Loucy (cell line): ENCODE measurements around the gene MAP3K20.

Experiments
- H2AFZ ChIP-seq: fragments of 200-600 bp; sonication (generic); 2 replicates; pipeline ENCODE4 v1.6.0; 2016; ENCODE audit warnings: antibody characterized with exemption, mild to moderate bottlenecking, low read length, moderate library complexity
- H3F3A ChIP-seq: fragments of 200-600 bp; 2 replicates; pipeline ENCODE4 v1.6.0; 2016; ENCODE audit warnings: antibody characterized with exemption, low read depth, mild to moderate bottlenecking
- H3K27me3 ChIP-seq: fragments of 200-600 bp; sonication (generic); 2 replicates; pipeline ENCODE4 v1.6.1; 2014; ENCODE audit warnings: low read length, mild to moderate bottlenecking; ENCODE audit not compliant: insufficient read depth, poor library complexity, severe bottlenecking
- H3K36me3 ChIP-seq: fragments of 200-600 bp; sonication (generic); 2 replicates; pipeline ENCODE4 v1.6.1; 2016; ENCODE audit warnings: low read length; ENCODE audit not compliant: insufficient read depth
- H3K4me1 ChIP-seq: fragments of 200-600 bp; sonication (generic); 2 replicates; pipeline ENCODE4 v1.5.1; 2014; ENCODE audit warnings: low read length, mild to moderate bottlenecking; ENCODE audit not compliant: insufficient read depth, poor library complexity, severe bottlenecking
- H3K4me2 ChIP-seq: fragments of 200-600 bp; sonication (generic); 2 replicates; pipeline ENCODE4 v1.6.0; 2014; ENCODE audit warnings: antibody characterized with exemption, low read length, low read depth, mild to moderate bottlenecking; ENCODE audit not compliant: poor library complexity, severe bottlenecking
- H3K4me3 ChIP-seq: fragments of 200-600 bp; sonication (generic); 2 replicates; pipeline ENCODE4 v1.5.1; 2014; ENCODE audit warnings: low read length, mild to moderate bottlenecking, mixed read lengths; ENCODE audit not compliant: poor library complexity, severe bottlenecking
- H3K79me2 ChIP-seq: fragments of 200-600 bp; sonication (generic); 2 replicates; pipeline ENCODE4 v1.6.1; 2014; ENCODE audit warnings: low read length; ENCODE audit not compliant: insufficient read depth
- H3K9ac ChIP-seq: fragments of 200-600 bp; sonication (generic); 2 replicates; pipeline ENCODE4 v1.6.0; 2014; ENCODE audit warnings: mild to moderate bottlenecking, low read depth, low read length, moderate library complexity; ENCODE audit not compliant: poor library complexity, severe bottlenecking
- H3K9me2 ChIP-seq: fragments of 200-600 bp; sonication (generic); replicated peaks from 2 replicates; pipeline ENCODE4 v1.6.1; 2016; ENCODE audit warnings: low read depth, low read length, mixed read lengths
- H3K9me3 ChIP-seq: fragments of 200-600 bp; sonication (generic); 2 replicates; pipeline ENCODE4 v1.6.1; 2014; ENCODE audit warnings: mild to moderate bottlenecking, antibody characterized with exemption, low read length, low read depth; ENCODE audit not compliant: insufficient read depth
- H4K20me1 ChIP-seq: fragments of 200-600 bp; sonication (generic); 2 replicates; pipeline ENCODE4 v1.6.0; 2014; ENCODE audit warnings: antibody characterized with exemption, low read length, mild to moderate bottlenecking; ENCODE audit not compliant: insufficient read depth, poor library complexity, severe bottlenecking
- EZH2phosphoT487 ChIP-seq: fragments of 200-600 bp; IDR thresholded peaks from 2 replicates; pipeline ENCODE4 v1.6.1; 2018; ENCODE audit warnings: antibody characterized with exemption, mild to moderate bottlenecking, moderate library complexity, borderline replicate concordance
- TF ChIP-seq, protein P1 (sequence below): fragments of 200-600 bp; sonication (generic); conservative IDR thresholded peaks from 2 replicates; pipeline ENCODE4 v1.5.1; 2014; ENCODE audit warnings: mild to moderate bottlenecking, antibody characterized with exemption, low read length

The MAP3K20 gene

GRCh38 chr2:173193925-173194324, 118.3 kb downstream of the MAP3K20 start:
- H3K4me2 ChIP-seq = no peak overlapping the region
- H3F3A ChIP-seq = no peaks in the 10 kb centered on the region
- no peaks in the 10 kb centered on the region for H3K79me2 ChIP-seq
- no peaks in the 10 kb centered on the region for H3K36me3 ChIP-seq
- no peak overlapping the region for H3K4me3 ChIP-seq
- H3K9me2 ChIP-seq = no peaks in the 10 kb centered on the region
- no peaks in the 10 kb centered on the region for H3K27me3 ChIP-seq
- no peaks in the 10 kb centered on the region for H3K9me3 ChIP-seq
- H3K9ac ChIP-seq = no peak overlapping the region
- TF ChIP-seq, protein P1, sequence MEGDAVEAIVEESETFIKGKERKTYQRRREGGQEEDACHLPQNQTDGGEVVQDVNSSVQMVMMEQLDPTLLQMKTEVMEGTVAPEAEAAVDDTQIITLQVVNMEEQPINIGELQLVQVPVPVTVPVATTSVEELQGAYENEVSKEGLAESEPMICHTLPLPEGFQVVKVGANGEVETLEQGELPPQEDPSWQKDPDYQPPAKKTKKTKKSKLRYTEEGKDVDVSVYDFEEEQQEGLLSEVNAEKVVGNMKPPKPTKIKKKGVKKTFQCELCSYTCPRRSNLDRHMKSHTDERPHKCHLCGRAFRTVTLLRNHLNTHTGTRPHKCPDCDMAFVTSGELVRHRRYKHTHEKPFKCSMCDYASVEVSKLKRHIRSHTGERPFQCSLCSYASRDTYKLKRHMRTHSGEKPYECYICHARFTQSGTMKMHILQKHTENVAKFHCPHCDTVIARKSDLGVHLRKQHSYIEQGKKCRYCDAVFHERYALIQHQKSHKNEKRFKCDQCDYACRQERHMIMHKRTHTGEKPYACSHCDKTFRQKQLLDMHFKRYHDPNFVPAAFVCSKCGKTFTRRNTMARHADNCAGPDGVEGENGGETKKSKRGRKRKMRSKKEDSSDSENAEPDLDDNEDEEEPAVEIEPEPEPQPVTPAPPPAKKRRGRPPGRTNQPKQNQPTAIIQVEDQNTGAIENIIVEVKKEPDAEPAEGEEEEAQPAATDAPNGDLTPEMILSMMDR = no peak
- TF ChIP-seq EZH2phosphoT487 = no peak
- H2AFZ ChIP-seq = peak overlapping the region; percentile 13; the same call in 1 of the 2 replicates
- no peaks in the 10 kb centered on the region for H4K20me1 ChIP-seq
- H3K4me1 ChIP-seq = no peaks in the 10 kb centered on the region

GRCh38 chr2:173195100-173195499, 119.5 kb downstream of the MAP3K20 start:
- Histone ChIP-seq H3K4me3 (no peak overlapping the region), H3K36me3 (no peaks in the 10 kb centered on the region), H3K9me3 (no peaks in the 10 kb centered on the region), H3F3A (no peaks in the 10 kb centered on the region), H3K4me2 (no peak overlapping the region), H3K79me2 (no peaks in the 10 kb centered on the region), H3K4me1 (no peaks in the 10 kb centered on the region), H3K9ac (no peak overlapping the region), H2AFZ (no peak overlapping the region), H3K9me2 (no peaks in the 10 kb centered on the region), H3K27me3 (no peaks in the 10 kb centered on the region), H4K20me1 (no peaks in the 10 kb centered on the region)
- no peak for TF ChIP-seq EZH2phosphoT487
- TF ChIP-seq, protein P1 = no peak

DNA sequence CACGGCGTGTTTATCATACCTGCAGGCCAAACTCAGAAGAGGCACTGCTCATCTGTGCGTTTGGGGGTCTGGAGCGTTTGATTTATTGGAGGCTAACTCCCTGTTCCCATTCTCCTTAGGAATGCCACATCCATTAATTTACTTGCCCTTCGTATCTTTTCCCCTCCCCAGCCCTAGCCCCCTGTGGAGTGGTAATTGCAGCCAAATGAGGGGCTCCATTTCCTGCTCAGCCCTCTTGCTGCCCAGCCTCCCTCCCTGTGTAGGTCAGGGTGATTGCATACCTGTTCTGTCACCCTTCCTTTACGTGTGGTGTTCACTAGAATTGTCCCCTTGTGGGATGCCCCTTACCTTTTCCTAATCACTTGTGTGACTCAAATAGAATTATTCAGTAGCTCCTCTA, 120.4 kb downstream of the MAP3K20 start:
- Histone ChIP-seq H2AFZ (no peak overlapping the region), H3K4me2 (no peak overlapping the region), H4K20me1 (no peaks in the 10 kb centered on the region), H3K9ac (no peak overlapping the region), H3K36me3 (no peaks in the 10 kb centered on the region), H3K4me3 (no peak overlapping the region), H3K4me1 (no peaks in the 10 kb centered on the region), H3K27me3 (no peaks in the 10 kb centered on the region), H3K79me2 (no peaks in the 10 kb centered on the region), H3F3A (no peaks in the 10 kb centered on the region), H3K9me3 (no peaks in the 10 kb centered on the region), H3K9me2 (no peaks in the 10 kb centered on the region)
- TF ChIP-seq, protein P1 = no peak
- TF ChIP-seq EZH2phosphoT487 = no peak
